ENCODE results near the gene FBXW5.

GRCh38 chr9:136957461-136957860, 12.9 kb upstream of the FBXW5 start:
- TF ChIP-seq EP300 (IDR thresholded peaks at IDR 0.05) (no peak), CTCF (IDR thresholded peaks at IDR 0.05) (no peak), POLR2A (IDR thresholded peaks at IDR 0.05) (no peak), POLR2AphosphoS5 (IDR thresholded peaks at IDR 0.05) (no peak)

Data from stomach (tissue), 4 donors.